HG03064 (cell line): ENCODE data around the gene FBLIM1.

Experiments
- ATAC-seq: cut with Tn5 transposase; IDR thresholded peaks from one replicate; pipeline ENCODE4 v1.9.1; 2021; ENCODE audit warnings: low read depth; ENCODE audit not compliant: unreplicated experiment

FBLIM1 gene

GRCh38 chr1:15765495-15766194 is 7.0 kb downstream of the FBLIM1 start:
- no peak for ATAC-seq

- ATAC-seq, result no peak
Observed at GRCh38 chr1:15767941-15768340, 9.3 kb downstream of the FBLIM1 start.

GRCh38 chr1:15768388-15768787 is 9.8 kb downstream of the FBLIM1 start:
- no peak for ATAC-seq

- no peak for ATAC-seq
Observed at GRCh38 chr1:15770313-15770962, 11.8 kb downstream of the FBLIM1 start.

GRCh38 chr1:15771836-15772515 is 13.4 kb downstream of the FBLIM1 start:
- no peak for ATAC-seq

- ATAC-seq, result no peak
Observed at GRCh38 chr1:15775706-15776105, 17.1 kb downstream of the FBLIM1 start.

- ATAC-seq, result no peak
Observed at GRCh38 chr1:15777909-15778707, 19.5 kb downstream of the FBLIM1 start.

- no peak for ATAC-seq
Observed at GRCh38 chr1:15785683-15786082, 27.1 kb downstream of the FBLIM1 start.

- ATAC-seq, result no peak
Observed at GRCh38 chr1:15786581-15786980, 28.0 kb downstream of the FBLIM1 start.

GRCh38 chr1:15788624-15789301 is 30.2 kb downstream of the FBLIM1 start:
- no peak for ATAC-seq

GRCh38 chr1:15796086-15796462 is 37.5 kb downstream of the FBLIM1 start:
- no peak for ATAC-seq

- ATAC-seq, result no peak
Observed at GRCh38 chr1:15797614-15798390, 39.2 kb downstream of the FBLIM1 start.

GRCh38 chr1:15799004-15799867 is 40.6 kb downstream of the FBLIM1 start:
- no peak for ATAC-seq

GRCh38 chr1:15799928-15800835 is 41.6 kb downstream of the FBLIM1 start:
- ATAC-seq, result no peak

- no peak for ATAC-seq
Observed at GRCh38 chr1:15802234-15802965, 43.8 kb downstream of the FBLIM1 start.

GRCh38 chr1:15803380-15803779 is 44.8 kb downstream of the FBLIM1 start:
- ATAC-seq, result no peak

GRCh38 chr1:15804060-15804459 is 45.5 kb downstream of the FBLIM1 start:
- ATAC-seq, result no peak
